NT2/D1 (cell line): Measurements from ENCODE around the gene C1QTNF3.

ENCODE experiments used
- DNase-seq: peaks from one replicate; pipeline ENCODE4 v3.0.0-alpha.2; 2011; ENCODE audit warnings: low read depth, low spot score
- H3K27me3 ChIP-seq: 2 replicates; pipeline ENCODE4 v1.6.0; 2011; ENCODE audit warnings: mild to moderate bottlenecking; ENCODE audit not compliant: insufficient read length, insufficient read depth
- H3K36me3 ChIP-seq: 2 replicates; pipeline ENCODE4 v1.6.1; 2011; ENCODE audit warnings: mild to moderate bottlenecking, low read length, mixed read lengths; ENCODE audit not compliant: insufficient read depth, insufficient read length
- H3K4me1 ChIP-seq: 2 replicates; pipeline ENCODE4 v1.5.1; 2011; ENCODE audit not compliant: insufficient read depth, insufficient read length
- H3K4me3 ChIP-seq: 2 replicates; pipeline ENCODE4 v1.5.1; 2011; ENCODE audit warnings: low read depth; ENCODE audit not compliant: insufficient read length
- H3K9ac ChIP-seq: 2 replicates; pipeline ENCODE4 v1.6.0; 2011; ENCODE audit warnings: low read depth; ENCODE audit not compliant: insufficient read length
- H3K9me3 ChIP-seq: 2 replicates; pipeline ENCODE4 v1.5.1; 2011; ENCODE audit warnings: mild to moderate bottlenecking, low read length; ENCODE audit not compliant: insufficient read depth
- SUZ12 ChIP-seq: IDR thresholded peaks from 2 replicates; pipeline ENCODE4 v1.6.1; 2011; ENCODE audit not compliant: insufficient read length, insufficient read depth; ENCODE audit errors: extremely low read depth
- YY1 ChIP-seq: IDR thresholded peaks from 2 replicates; pipeline ENCODE4 v1.6.1; 2011; ENCODE audit not compliant: insufficient read length, insufficient read depth
- ZNF274 ChIP-seq: IDR thresholded peaks from 2 replicates; pipeline ENCODE4 v1.6.1; 2011; ENCODE audit warnings: mild to moderate bottlenecking, low read depth, low read length

Gene C1QTNF3

DNA sequence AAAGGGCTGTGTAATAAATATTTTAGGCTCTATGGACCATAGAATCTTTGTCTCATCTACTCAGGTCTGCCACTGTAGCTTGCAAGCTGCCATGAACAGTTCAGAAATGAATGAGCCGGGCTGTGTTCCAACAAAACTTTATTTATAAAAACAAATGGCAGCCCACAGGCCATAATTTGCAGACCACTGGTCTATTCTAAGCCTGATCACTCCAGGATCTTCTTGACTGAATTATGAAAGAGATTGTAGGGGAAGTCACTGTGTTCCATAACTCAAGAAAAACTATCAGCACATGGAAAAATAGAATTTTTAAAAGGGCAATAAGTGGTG, 11.4 kb upstream of the C1QTNF3 start:
- Histone ChIP-seq H3K27me3 (no peaks in the 10 kb centered on the region), H3K4me3 (no peak overlapping the region), H3K4me1 (no peaks in the 10 kb centered on the region), H3K9ac (no peak overlapping the region), H3K9me3 (no peaks in the 10 kb centered on the region), H3K36me3 (no peaks in the 10 kb centered on the region)
- no peak for DNase-seq
- no peak for TF ChIP-seq ZNF274
- TF ChIP-seq YY1, result no peak
- TF ChIP-seq SUZ12, result no peak

DNA sequence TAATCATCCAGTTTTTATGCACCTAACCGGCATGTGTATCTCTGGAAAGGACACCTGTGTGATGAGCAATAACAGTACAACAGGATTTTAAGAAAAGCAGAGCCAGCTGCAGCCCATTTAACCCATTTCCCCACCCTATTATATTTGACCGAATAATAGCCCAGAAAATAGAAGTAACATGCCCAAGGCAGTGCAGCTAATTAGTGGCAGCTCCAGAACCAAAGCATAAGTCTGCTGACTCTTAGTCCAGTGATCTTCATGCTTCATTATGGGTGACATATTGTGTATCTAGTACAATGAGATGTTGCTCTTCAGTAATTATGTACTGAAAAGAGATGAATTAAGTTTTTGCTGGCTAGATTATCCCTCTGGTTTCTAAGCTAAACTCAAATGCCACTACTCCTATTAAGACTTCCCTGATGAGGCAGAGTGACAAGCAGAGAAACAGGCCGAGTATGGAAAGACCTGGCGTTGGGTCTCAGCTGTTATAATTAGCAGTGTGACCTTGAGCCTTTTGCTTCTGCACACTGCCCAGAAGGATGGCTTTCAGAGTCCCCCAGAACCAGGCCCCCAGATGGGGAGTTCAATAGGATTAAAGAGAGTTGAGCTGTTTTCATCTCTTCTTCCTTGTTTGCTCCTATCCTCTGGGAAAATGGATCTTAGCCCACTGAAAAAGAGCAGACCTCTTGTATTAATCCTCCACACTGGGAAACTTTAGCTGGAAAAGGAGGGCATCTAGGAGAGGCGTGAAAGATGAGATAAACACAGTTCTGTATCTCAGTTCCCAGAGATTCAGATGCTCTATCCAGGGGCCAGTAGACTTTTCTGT, 10.8 kb upstream of the C1QTNF3 start:
- TF ChIP-seq ZNF274, result no peak
- no peak for TF ChIP-seq YY1
- no peak for TF ChIP-seq SUZ12
- no peak overlapping the region for H3K9ac ChIP-seq
- DNase-seq, result no peak

DNA sequence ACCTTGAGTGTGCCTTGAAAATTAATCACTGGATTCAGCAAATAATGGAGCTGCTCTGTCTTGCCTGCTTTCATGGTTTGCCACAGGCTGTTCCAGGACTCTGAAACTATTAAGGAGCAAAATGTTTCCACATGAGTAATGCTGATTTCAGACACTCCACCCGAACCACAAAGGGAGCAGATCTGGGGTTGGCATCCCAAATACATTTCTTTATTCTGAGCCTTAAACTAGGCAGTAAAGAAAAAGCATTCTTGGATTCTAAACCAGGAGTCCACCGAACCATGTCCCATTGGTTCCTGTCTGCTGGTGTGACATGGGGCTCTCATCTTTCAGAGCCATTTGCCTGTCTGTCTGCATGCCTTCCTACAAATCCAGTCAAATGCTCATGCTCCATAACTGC, 10.1 kb upstream of the C1QTNF3 start:
- no peaks in the 10 kb centered on the region for H3K9me3 ChIP-seq
- no peaks in the 10 kb centered on the region for H3K4me1 ChIP-seq
- TF ChIP-seq YY1, result no peak
- no peak for DNase-seq
- H3K9ac ChIP-seq, result no peak overlapping the region
- H3K36me3 ChIP-seq, result no peaks in the 10 kb centered on the region
- H3K4me3 ChIP-seq, result no peak overlapping the region
- no peaks in the 10 kb centered on the region for H3K27me3 ChIP-seq

More for the DNA sequence above, 10.8 kb upstream of the C1QTNF3 start:
- H3K9me3 ChIP-seq, result no peaks in the 10 kb centered on the region
- H3K4me1 ChIP-seq, result no peaks in the 10 kb centered on the region
- no peaks in the 10 kb centered on the region for H3K36me3 ChIP-seq
- H3K27me3 ChIP-seq, result no peaks in the 10 kb centered on the region
- H3K4me3 ChIP-seq, result no peak overlapping the region

GRCh38 chr5:34051374-34051980, 8.5 kb upstream of the C1QTNF3 start:
- no peaks in the 10 kb centered on the region for H3K9me3 ChIP-seq
- no peak for TF ChIP-seq YY1
- TF ChIP-seq ZNF274, result no peak
- no peak for TF ChIP-seq SUZ12
- H3K36me3 ChIP-seq, result no peaks in the 10 kb centered on the region
- DNase-seq, result no peak
- no peaks in the 10 kb centered on the region for H3K4me1 ChIP-seq
- no peaks in the 10 kb centered on the region for H3K27me3 ChIP-seq
- H3K9ac ChIP-seq, result no peak overlapping the region
- H3K4me3 ChIP-seq, result no peak overlapping the region

DNA sequence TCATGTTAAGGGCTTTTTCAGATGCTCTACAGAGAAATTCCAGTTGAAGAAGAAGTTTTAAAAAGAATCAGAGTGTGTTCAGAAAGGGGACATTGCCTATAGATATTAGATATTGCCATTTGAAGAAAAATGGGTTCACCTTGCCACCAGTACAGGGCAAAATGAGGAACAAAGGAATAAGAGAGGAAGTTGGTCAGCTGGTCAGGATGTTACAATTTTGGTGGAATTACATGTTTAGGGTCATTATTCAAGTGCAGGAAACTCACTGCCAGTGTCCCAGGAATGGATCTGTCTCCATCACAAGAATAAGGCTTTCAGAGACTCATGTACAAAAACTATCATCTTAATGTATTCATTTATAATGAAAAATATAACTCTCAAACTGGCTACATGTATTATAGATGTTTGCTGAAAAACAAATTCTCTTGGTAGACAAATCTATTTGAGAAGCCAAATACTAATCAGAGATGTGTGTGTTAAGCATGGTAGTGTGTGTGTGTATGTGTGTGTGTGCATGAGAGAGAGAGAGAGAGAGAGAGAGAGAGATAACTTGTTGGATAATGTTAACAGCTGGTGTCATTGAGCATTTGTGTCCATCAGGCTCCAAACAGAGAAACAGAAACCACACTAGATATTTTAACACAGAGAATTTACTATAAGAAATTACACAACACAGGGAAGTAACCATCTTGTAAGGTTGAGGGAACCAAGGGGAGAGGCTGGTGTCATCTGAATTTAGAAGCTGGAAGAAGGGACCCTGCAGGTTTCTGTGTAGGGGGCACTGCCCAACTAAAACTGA, 5.0 kb upstream of the C1QTNF3 start:
- Histone ChIP-seq H3K36me3 (no peaks in the 10 kb centered on the region), H3K4me3 (no peak overlapping the region), H3K4me1 (no peaks in the 10 kb centered on the region), H3K9ac (no peak overlapping the region), H3K27me3 (no peaks in the 10 kb centered on the region), H3K9me3 (no peaks in the 10 kb centered on the region)
- DNase-seq, result no peak
- no peak for TF ChIP-seq YY1
- no peak for TF ChIP-seq SUZ12
- TF ChIP-seq ZNF274, result no peak

DNA sequence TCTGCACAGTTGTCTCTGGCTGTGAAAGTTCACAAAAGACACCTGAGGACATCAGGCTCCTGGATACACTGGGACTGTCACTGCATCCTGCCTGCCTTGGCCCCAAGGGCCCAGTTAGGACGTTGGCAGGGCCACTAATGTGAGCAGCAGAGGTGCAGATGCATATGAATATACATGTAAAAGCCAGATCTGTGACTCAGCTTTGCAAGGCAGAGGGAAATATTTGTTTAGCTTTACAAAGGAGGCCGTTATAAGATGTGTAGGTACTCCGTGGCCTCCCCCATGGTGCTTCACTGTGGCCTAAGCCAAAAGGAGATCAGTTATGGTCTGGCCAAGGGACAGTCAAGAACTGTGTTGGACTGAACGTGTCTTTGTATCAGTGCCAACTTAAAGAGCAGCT, 4.1 kb upstream of the C1QTNF3 start:
- Histone ChIP-seq H3K36me3 (no peaks in the 10 kb centered on the region), H3K9ac (no peak overlapping the region), H3K4me3 (no peak overlapping the region), H3K9me3 (no peaks in the 10 kb centered on the region), H3K27me3 (no peaks in the 10 kb centered on the region), H3K4me1 (no peaks in the 10 kb centered on the region)
- DNase-seq, result no peak
- TF ChIP-seq SUZ12 (no peak), ZNF274 (no peak), YY1 (no peak)

DNA sequence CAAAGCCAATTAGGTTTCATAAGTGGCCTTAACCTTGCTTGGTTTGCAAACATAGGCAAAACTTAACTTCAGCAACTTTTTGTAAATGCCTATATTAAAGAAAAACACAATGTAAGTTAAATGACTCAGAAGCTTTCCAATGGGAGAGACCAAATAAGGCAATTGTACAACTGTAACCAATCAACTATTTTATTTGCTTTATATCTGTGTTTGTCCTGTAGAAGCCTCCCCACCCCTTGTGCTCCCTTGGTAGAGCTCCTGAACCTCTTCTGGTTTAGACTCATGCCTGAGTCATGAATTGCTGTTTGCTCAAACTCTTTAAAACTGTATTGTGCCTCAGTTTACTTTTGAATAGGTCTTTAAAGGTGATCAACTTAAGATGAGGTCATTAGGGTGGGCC, 3.0 kb upstream of the C1QTNF3 start:
- Histone ChIP-seq H3K4me3 (no peak overlapping the region), H3K27me3 (no peaks in the 10 kb centered on the region), H3K36me3 (no peaks in the 10 kb centered on the region), H3K9me3 (no peaks in the 10 kb centered on the region), H3K9ac (no peak overlapping the region), H3K4me1 (no peaks in the 10 kb centered on the region)
- no peak for TF ChIP-seq YY1
- TF ChIP-seq ZNF274, result no peak
- no peak for TF ChIP-seq SUZ12
- DNase-seq, result no peak
